HG03520 (cell line): Measurements from ENCODE around the gene VAX1.
"Not testable (repeated sequence)": the region's sequence is repeated elsewhere in the genome, so short reads cannot be mapped to it uniquely, and the experiment has no call there.

ENCODE experiments used
- ATAC-seq: cut with Tn5 transposase; IDR thresholded peaks from one replicate; pipeline ENCODE4 v1.9.1; 2021; ENCODE audit warnings: mild to moderate bottlenecking, moderate library complexity; ENCODE audit not compliant: unreplicated experiment

Gene VAX1

DNA sequence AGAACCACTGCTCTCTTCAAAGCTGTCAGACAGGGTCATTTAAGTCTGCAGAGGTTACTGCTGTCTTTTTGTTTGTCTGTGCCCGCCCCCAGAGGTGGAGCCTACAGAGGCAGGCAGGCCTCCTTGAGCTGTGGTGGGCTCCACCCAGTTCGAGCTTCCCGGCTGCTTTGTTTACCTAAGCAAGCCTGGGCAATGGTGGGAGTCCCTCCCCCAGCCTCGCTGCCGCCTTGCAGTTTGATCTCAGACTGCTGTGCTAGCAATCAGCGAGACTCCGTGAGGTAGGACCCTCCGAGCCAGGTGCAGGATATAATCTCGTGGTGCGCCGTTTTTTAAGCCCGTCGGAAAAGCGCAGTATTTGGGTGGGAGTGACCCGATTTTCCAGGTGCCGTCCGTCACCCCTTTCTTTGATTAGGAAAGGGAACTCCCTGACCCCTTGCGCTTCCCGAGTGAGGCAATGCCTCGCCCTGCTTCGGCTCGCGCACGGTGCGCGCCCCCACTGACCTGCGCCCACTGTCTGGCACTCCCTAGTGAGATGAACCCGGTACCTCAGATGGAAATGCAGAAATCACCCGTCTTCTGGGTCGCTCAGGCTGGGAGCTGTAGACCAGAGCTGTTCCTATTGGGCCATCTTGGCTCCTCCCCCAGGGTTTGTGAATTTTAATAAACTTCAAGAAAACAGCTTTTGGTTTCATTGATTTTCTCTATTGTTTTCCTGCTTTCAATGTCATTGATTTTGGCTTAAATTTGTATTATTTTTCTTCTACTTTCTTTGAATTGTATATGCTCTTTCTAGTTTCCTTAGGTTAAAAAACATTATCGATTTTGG, 53.4 kb downstream of the VAX1 start:
- not testable (repeated sequence) for ATAC-seq
